Osteocyte (in vitro differentiated cells): ENCODE data around the gene NFIB. TPM values are rescaled to one million over a fixed set of nuclear protein-coding genes. Genes with fewer than 3 reads are reported as not detected.

ENCODE experiments used
- DNase-seq: peaks from one replicate; pipeline ENCODE4 v3.0.0; 2021; ENCODE audit warnings: mixed read lengths; ENCODE audit not compliant: unreplicated experiment; ENCODE audit errors: extremely low spot score
- H3K27ac Mint-ChIP-seq: one replicate; pipeline ENCODE4 v1.8.0; 2021; ENCODE audit warnings: mild to moderate bottlenecking, mixed read lengths; ENCODE audit not compliant: unreplicated experiment
- H3K27me3 Mint-ChIP-seq: one replicate; pipeline ENCODE4 v1.8.0; 2021; ENCODE audit warnings: mixed read lengths; ENCODE audit not compliant: unreplicated experiment
- H3K36me3 Mint-ChIP-seq: one replicate; pipeline ENCODE4 v1.8.0; 2021; ENCODE audit warnings: mixed read lengths; ENCODE audit not compliant: unreplicated experiment
- H3K4me1 Mint-ChIP-seq: one replicate; pipeline ENCODE4 v1.8.0; 2021; ENCODE audit warnings: mixed read lengths; ENCODE audit not compliant: unreplicated experiment
- H3K4me3 Mint-ChIP-seq: one replicate; pipeline ENCODE4 v1.8.0; 2021; ENCODE audit warnings: mild to moderate bottlenecking, moderate library complexity, mixed read lengths; ENCODE audit not compliant: unreplicated experiment
- H3K9me3 Mint-ChIP-seq: one replicate; pipeline ENCODE4 v1.8.0; 2021; ENCODE audit warnings: mixed read lengths; ENCODE audit not compliant: unreplicated experiment
- CTCF ChIP-seq: fragments of 200-600 bp; sonication (generic); IDR thresholded peaks from 2 replicates; pipeline ENCODE4 v1.5.0; 2021; ENCODE audit warnings: antibody characterized with exemption, mild to moderate bottlenecking, moderate library complexity
- total RNA-seq: library from RNA; stranded (reverse); gene quantifications from 2 replicates; pipeline ENCODE4 v1.2.1, GENCODE V29; 2021

NFIB gene
- total RNA-seq, 1 donor from 2014 or later: 36.1 TPM

- Mint-ChIP-seq H3K9me3 (no peaks in the 10 kb centered on the region), H3K4me1 (peaks cover 26% of the 10 kb centered on the region), H3K4me3 (no peak overlapping the region), H3K36me3 (peaks cover 23% of the 10 kb centered on the region), H3K27ac (no peak overlapping the region), H3K27me3 (no peaks in the 10 kb centered on the region)
- DNase-seq: no peak
- TF ChIP-seq CTCF: no peak
Observed at GRCh38 chr9:14308853-14309145, 5.1 kb downstream of the NFIB start.

GRCh38 chr9:14307989-14308852 lies 5.7 kb downstream of the NFIB start:
- Mint-ChIP-seq H3K36me3 (peaks cover 23% of the 10 kb centered on the region), H3K27ac (no peak overlapping the region), H3K9me3 (no peaks in the 10 kb centered on the region), H3K4me3 (no peak overlapping the region), H3K27me3 (no peaks in the 10 kb centered on the region), H3K4me1 (peaks cover 26% of the 10 kb centered on the region)
- TF ChIP-seq CTCF: no peak
- no peak for DNase-seq

- DNase-seq: no peak
- H3K4me3 Mint-ChIP-seq: no peak overlapping the region
- H3K27ac Mint-ChIP-seq: no peak overlapping the region
- peaks cover 20% of the 10 kb centered on the region for H3K4me1 Mint-ChIP-seq
- H3K9me3 Mint-ChIP-seq: no peaks in the 10 kb centered on the region
- H3K27me3 Mint-ChIP-seq: no peaks in the 10 kb centered on the region
- TF ChIP-seq CTCF: no peak
- H3K36me3 Mint-ChIP-seq: peaks cover 23% of the 10 kb centered on the region
Observed at GRCh38 chr9:14306672-14307660, 7.0 kb downstream of the NFIB start.

GRCh38 chr9:14306188-14306587 lies 7.8 kb downstream of the NFIB start:
- DNase-seq: no peak
- H3K4me1 Mint-ChIP-seq: peaks cover 12% of the 10 kb centered on the region
- no peaks in the 10 kb centered on the region for H3K9me3 Mint-ChIP-seq
- no peak for TF ChIP-seq CTCF
- H3K27ac Mint-ChIP-seq: no peak overlapping the region
- H3K27me3 Mint-ChIP-seq: no peaks in the 10 kb centered on the region
- no peak overlapping the region for H3K4me3 Mint-ChIP-seq
- peaks cover 23% of the 10 kb centered on the region for H3K36me3 Mint-ChIP-seq

GRCh38 chr9:14304259-14304658 lies 9.7 kb downstream of the NFIB start:
- Mint-ChIP-seq H3K4me3 (no peak overlapping the region), H3K4me1 (peaks cover under 1% of the 10 kb centered on the region), H3K36me3 (peaks cover 26% of the 10 kb centered on the region), H3K9me3 (no peaks in the 10 kb centered on the region), H3K27me3 (no peaks in the 10 kb centered on the region), H3K27ac (no peak overlapping the region)
- TF ChIP-seq CTCF: no peak
- no peak for DNase-seq
